HEK293T (cell line): ENCODE measurements around the gene MYO7B.

Experiments
- CTCF ChIA-PET: fragments of 350-600 bp; formaldehyde crosslinking; extraction: SDS; loops from one replicate; lab custom pipeline; 2021; ENCODE audit warnings: antibody characterized with exemption, inconsistent platforms; lab: Yijun Ruan, JAX
- POLR2A ChIA-PET: fragments of 350-600 bp; formaldehyde crosslinking; extraction: SDS; loops from one replicate; lab custom pipeline; 2020; ENCODE audit warnings: antibody characterized with exemption, inconsistent platforms; lab: Yijun Ruan, JAX
- DNase-seq: peaks from one replicate; pipeline ENCODE4 v3.0.0; 2012; ENCODE audit warnings: mixed read lengths; ENCODE audit errors: extremely low spot score
- ARNT ChIP-seq: fragments of 450-650 bp; IDR thresholded peaks from 2 replicates; pipeline ENCODE4 v1.6.1; 2017; ENCODE audit warnings: mild to moderate bottlenecking
- BHLHE40 ChIP-seq: fragments of 450-650 bp; IDR thresholded peaks from 2 replicates; pipeline ENCODE4 v1.6.1; 2016; ENCODE audit warnings: mild to moderate bottlenecking, moderate library complexity, borderline replicate concordance
- CTBP1 ChIP-seq: fragments of 450-650 bp; IDR thresholded peaks from 2 replicates; pipeline ENCODE4 v1.6.1; 2016; ENCODE audit warnings: borderline replicate concordance
- ELF4 ChIP-seq: fragments of 450-650 bp; IDR thresholded peaks from 2 replicates; pipeline ENCODE4 v1.6.1; 2017; ENCODE audit warnings: antibody characterized with exemption
- FOXA1 ChIP-seq: fragments of 450-650 bp; IDR thresholded peaks from 2 replicates; pipeline ENCODE4 v1.6.1; 2016; ENCODE audit warnings: mild to moderate bottlenecking
- FOXK2 ChIP-seq: fragments of 450-650 bp; IDR thresholded peaks from 2 replicates; pipeline ENCODE4 v1.6.1; 2016; ENCODE audit warnings: mild to moderate bottlenecking
- FOXM1 ChIP-seq: fragments of 450-650 bp; IDR thresholded peaks from 2 replicates; pipeline ENCODE4 v1.6.1; 2017; ENCODE audit warnings: mild to moderate bottlenecking, borderline replicate concordance
- HDGF ChIP-seq: fragments of 450-650 bp; IDR thresholded peaks from 2 replicates; pipeline ENCODE4 v1.6.1; 2017; ENCODE audit warnings: antibody characterized with exemption, borderline replicate concordance
- L3MBTL2 ChIP-seq: fragments of 450-650 bp; conservative IDR thresholded peaks from 2 replicates; pipeline ENCODE4 v1.6.1; 2016; ENCODE audit warnings: mild to moderate bottlenecking
- LEF1 ChIP-seq: fragments of 450-650 bp; IDR thresholded peaks from 2 replicates; pipeline ENCODE4 v1.6.1; 2017; ENCODE audit warnings: mild to moderate bottlenecking, borderline replicate concordance
- NFRKB ChIP-seq: fragments of 450-650 bp; IDR thresholded peaks from 2 replicates; pipeline ENCODE4 v1.6.1; 2016; ENCODE audit warnings: mild to moderate bottlenecking, moderate library complexity
- SP1 ChIP-seq: fragments of 450-650 bp; IDR thresholded peaks from 2 replicates; pipeline ENCODE4 v1.6.1; 2017
- SUZ12 ChIP-seq: fragments of 450-650 bp; IDR thresholded peaks from 2 replicates; pipeline ENCODE4 v1.6.1; 2016; ENCODE audit warnings: mild to moderate bottlenecking
- TARDBP ChIP-seq: fragments of 450-650 bp; IDR thresholded peaks from 2 replicates; pipeline ENCODE4 v1.6.1; 2016
- ZNF384 ChIP-seq: fragments of 450-650 bp; IDR thresholded peaks from 2 replicates; pipeline ENCODE4 v1.6.1; 2016
- TF ChIP-seq, protein P1 (sequence below): fragments of 450-650 bp; IDR thresholded peaks from 2 replicates; pipeline ENCODE4 v1.6.1; 2016

The MYO7B gene

DNA sequence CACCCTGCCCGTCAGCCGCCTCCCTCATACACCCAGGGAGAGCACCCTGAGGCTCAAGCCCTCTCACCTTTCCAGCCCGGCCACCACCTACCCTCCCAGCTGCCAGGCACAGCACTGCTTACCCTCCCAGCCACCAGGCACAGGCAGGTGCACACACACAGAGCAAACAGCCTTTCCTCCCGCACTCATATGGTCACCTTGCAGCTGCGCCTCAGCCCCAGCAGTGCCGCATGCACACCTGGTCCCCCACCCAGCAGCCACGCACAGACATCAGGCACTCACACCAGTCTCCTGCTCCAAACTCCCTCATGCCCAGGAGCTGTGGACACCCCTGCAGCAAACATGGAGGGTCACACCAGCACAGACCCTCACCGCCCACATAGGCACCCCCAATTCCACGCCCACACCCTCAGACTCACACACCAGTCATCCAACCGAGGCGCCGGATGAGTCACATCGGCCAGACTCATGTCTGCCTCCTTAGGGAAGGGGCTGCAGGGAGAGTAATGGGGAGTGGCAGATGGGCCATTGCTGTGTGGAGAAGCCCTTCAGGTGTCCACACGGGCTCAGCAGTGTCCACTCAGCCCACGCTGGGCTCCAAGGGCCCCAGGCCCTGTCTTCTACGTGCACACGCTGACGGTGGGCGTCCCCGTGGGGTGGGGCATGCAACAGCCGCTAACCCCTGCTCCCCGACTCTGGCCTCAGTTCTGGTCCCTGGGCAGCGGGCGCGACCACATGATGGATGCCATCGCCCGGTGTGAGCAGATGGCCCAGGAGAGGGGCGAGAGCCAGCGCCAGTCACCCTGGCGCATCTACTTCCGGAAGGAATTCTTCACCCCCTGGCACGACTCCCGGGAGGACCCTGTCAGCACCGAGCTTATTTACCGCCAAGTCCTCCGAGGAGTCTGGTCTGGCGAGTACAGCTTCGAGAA lies 88.2 kb downstream of the MYO7B start:
- TF ChIP-seq FOXM1 (no peak), SUZ12 (no peak), CTBP1 (no peak), FOXK2 (no peak), FOXA1 (no peak), ZNF384 (no peak), LEF1 (no peak), ELF4 (no peak), TARDBP (no peak), ARNT (no peak), BHLHE40 (no peak), SP1 (no peak), NFRKB (no peak), L3MBTL2 (no peak)
- TF ChIP-seq, protein P1, sequence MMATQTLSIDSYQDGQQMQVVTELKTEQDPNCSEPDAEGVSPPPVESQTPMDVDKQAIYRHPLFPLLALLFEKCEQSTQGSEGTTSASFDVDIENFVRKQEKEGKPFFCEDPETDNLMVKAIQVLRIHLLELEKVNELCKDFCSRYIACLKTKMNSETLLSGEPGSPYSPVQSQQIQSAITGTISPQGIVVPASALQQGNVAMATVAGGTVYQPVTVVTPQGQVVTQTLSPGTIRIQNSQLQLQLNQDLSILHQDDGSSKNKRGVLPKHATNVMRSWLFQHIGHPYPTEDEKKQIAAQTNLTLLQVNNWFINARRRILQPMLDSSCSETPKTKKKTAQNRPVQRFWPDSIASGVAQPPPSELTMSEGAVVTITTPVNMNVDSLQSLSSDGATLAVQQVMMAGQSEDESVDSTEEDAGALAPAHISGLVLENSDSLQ = no peak
- ChIA-PET CTCF (no interaction called here), POLR2A (no interaction called here)
- DNase-seq = no peak

DNA sequence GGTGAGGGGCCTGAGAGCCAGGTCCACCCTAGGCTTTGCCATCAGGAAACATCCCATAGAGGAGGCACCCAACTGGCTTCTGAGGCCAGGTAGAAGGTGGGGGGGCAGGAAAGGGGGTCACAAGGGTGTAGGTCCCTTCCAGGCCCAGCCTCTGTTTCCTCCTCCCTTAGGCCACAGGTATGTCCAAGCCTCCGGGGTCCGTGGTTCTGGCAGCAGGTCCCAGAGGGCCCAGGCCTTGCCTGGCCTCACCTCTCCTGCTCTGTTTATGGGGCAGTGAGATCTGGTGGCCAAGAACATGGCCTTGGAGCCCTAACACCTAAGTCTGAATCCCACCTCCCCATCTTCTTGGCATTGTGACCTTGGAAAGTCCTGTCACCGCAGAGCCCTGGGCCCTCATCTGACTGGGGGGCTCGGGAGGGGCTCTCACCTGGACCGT lies 88.9 kb downstream of the MYO7B start:
- TF ChIP-seq ELF4 (no peak), BHLHE40 (no peak), NFRKB (no peak), ZNF384 (no peak), FOXA1 (no peak), FOXM1 (no peak), FOXK2 (no peak), TARDBP (no peak), ARNT (no peak), LEF1 (no peak), L3MBTL2 (no peak), SP1 (no peak), SUZ12 (no peak)
- TF ChIP-seq, protein P1 = no peak
- no peak for DNase-seq
- ChIA-PET CTCF (no interaction called here), POLR2A (no interaction called here)

DNA sequence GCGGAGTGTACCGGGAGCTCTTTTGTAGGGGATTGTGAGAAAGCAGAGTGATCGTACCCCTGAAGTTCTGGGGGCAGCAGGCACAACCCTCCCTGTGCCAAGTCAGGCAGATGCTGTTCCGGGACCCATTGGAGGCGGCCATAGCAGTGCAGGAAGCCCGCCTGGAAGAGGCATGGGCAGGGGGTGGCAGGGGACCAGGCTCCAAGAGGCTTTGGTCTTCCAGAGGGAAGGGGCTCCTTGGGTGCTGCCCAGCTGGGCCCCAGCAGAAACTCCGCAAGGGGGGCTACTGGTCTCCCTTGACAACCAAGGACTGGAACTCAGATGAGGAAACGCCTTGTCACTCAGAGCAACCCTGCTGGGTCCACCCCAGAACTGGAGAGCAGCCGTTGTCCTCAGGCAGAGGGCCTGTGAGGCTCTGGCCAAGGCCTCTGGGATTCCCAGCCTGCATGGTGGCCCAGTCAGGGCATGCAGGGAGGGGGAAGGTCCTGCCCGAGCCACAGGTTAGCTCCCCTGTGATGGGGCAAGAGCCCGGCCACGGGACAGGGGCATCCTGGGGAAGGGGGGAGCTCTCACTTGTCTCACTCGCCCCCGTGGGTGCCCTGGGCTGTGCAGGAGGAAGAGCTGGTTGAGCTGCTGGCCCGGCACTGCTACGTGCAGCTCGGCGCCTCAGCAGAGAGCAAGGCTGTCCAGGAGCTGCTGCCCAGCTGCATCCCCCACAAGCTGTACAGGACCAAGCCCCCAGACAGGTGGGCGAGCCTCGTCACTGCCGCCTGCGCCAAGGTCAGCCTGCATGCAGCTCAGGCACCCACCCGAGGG lies 89.5 kb downstream of the MYO7B start:
- no peak for DNase-seq
- ChIA-PET CTCF (no interaction called here), POLR2A (no interaction called here)
- no peak for TF ChIP-seq FOXA1
- no peak for TF ChIP-seq L3MBTL2
- no peak for TF ChIP-seq ZNF384

DNA sequence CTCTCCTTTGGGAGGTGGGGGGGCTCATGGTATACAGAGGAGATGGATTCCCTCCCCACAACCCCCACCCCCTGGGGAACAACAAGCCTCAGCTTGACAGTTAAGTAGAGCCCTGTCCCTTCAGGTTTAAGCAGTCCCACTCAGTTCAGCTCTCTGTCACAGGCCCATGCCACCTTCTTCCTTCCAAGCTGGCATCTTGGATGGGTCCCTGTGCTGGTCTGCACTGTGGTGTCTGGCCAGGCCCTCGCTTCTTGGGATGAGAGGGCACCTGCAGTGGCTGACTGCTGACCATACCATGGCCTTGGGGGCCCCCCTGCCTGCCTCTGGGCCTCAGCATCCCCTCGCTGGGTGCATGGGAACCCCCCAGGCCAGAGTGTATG lies 90.1 kb downstream of the MYO7B start:
- no peak for DNase-seq
- ChIA-PET CTCF (no interaction called here), POLR2A (no interaction called here)
- TF ChIP-seq SP1 (no peak), FOXK2 (no peak), FOXA1 (no peak), CTBP1 (no peak), ARNT (no peak), ELF4 (no peak), LEF1 (no peak), SUZ12 (no peak), TARDBP (no peak), BHLHE40 (no peak), HDGF (no peak)
- TF ChIP-seq, protein P1 = no peak

DNA sequence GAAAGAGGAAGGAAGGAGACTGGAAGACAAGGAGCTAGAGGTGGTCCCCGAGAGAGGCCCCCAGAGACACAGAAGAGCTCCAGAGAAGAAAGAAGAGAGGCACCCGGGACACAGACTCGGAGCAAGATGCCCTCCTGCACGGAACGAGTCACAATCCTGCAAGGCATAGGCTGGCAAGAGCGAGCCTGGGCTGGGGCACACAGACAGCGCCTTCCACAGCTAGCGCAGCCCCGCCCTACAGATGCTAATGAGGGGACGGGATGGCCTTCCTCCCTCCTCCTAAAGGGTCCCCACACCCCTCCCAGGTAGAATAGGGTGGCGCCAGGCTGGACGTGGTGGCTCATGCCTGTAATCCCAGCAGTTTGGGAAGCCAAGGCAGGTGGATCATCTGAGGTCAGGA lies 90.7 kb downstream of the MYO7B start:
- TF ChIP-seq FOXK2 (no peak), ZNF384 (no peak), NFRKB (no peak), BHLHE40 (no peak), CTBP1 (no peak), FOXA1 (no peak), L3MBTL2 (no peak), SP1 (no peak), SUZ12 (no peak)
- CTCF ChIA-PET = no interaction called here
- POLR2A ChIA-PET = no interaction called here
- DNase-seq = no peak
